GM19463 (cell line): ENCODE data around the gene TCERG1L.

Source experiments
- ATAC-seq: cut with Tn5 transposase; IDR thresholded peaks from one replicate; pipeline ENCODE4 v1.9.1; 2021; ENCODE audit warnings: mild to moderate bottlenecking, moderate library complexity; ENCODE audit not compliant: unreplicated experiment

Gene TCERG1L

DNA sequence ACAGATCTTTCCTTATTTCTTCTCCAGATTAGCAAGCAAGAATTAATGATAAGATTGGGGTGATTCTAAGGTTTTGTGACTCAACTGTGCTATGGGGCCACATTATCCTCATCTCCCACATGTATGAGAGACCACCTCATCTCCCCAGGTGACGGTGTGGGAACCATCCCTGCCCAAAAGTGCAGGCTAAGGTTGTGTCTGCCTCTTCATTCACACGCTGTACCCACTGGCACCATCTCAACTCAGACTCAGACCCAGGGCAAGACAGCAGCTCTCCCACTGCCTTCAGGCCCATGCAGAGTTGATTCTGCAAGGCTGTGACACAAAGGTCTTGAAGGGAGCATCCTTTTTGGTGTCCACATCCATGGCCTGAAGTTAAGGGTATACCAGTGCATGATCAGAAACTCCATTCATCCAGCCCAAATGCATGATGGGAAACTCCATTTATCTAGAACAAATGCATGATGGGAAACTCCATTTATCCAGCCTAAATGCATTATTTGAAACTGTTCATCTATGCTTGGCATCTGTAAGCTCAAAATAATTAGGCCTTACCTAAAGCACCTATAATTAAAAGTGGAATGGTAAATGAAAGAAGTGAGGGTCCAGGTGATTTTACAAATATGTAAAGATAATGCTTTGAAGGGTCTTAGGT, 99.4 kb downstream of the TCERG1L start:
- no peak for ATAC-seq

DNA sequence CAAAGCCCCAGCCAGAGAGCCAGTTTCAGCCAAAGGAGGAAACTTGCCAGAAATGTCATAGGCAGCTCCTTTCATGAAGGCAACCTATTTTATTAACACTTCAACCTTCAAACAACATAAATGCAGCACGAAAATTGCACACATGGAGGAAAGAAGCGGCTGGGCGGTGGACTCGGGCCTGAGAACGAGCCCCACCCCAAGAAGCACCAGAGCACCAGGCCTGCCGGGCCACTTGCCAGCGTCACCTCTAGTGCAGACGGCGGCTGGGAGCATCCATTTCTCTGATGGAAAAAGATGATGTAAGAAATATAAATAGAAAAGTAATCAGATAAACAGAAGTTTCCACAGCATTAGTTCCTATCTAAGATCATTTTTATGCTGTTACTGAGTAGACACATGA, 100.0 kb downstream of the TCERG1L start:
- no peak for ATAC-seq

DNA sequence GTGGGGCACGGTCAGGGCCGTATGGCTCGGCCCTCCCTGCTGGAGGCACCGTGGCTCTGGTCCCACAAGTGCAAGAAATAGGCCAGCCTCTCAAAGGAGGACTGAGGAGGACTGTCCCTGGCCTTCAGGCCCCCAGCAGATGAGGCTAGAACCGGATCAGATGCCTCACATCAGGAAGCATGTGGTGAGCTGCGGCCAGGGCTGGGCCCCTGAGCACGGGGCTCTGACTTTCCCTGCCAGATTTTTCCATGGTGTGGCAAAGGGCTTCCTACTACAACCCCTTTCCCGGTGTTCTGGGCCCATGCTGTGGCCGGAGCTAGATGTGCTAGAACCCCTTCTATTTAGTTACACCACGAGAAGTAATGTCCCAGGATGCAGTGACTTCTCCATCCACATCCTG, 100.4 kb downstream of the TCERG1L start:
- no peak for ATAC-seq

DNA sequence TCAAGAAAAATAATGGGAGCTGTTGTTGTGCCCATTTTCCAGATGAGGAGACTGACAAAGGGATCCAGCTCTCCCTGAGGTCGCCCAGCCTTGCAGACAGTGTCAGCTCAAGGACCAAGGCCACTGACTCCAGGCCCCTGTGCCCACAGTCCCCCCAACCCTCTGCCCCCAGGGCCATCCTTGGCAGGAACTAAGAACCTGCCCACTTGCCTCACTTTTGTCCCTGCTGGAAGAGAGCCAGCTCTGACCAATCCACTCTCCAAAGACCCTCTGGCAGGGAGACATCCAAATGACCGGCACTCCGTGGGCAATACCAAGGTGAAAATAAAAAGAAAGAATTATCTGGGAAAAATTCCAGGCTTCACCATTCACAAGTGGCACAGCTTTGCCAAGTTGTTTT, 101.3 kb downstream of the TCERG1L start:
- ATAC-seq = no peak

DNA sequence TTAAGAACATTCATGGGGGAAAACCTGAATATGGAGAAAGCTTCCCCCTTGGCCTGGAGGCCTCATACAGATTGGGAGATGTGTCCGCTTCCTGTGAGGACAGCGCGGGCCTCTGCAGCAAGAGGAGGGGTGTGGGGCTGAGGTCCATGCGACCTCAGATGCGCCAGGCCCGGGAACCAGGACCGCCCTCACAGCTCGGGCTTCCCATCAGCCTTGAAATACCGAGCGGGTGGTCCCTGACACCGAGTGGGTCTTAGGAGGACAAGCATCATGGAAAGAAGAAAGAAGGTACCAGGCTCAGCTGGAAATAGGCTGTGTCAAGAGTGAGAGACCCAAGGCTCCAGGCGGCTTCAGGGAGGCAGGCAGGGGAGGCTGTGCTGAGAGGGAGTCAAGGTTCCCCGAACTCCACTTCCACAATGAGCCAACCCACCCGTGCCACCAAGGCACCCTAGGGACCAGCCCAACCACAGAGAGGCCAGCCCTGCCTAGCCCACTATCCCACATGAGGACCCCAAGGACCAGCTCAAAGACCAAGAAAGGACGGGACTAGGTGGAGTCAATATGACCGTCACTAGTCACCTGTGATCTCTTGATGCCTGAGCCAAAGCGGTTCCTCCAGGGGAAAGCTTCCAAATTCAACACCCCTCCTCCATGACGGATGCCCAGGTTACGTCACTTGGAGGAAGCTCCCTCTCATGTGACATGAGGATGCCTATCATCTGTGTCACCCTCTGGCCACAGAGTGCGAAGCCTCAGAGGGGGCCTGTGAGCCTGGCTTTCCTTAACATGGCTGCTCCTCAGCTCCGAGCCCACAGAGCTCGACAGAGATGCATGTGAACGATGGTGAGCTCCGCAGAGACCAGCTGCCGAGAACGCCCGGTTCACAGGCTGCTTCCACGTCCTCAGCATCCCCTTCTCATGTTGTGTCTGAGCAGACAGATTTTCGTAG, 103.7 kb downstream of the TCERG1L start:
- no peak for ATAC-seq

DNA sequence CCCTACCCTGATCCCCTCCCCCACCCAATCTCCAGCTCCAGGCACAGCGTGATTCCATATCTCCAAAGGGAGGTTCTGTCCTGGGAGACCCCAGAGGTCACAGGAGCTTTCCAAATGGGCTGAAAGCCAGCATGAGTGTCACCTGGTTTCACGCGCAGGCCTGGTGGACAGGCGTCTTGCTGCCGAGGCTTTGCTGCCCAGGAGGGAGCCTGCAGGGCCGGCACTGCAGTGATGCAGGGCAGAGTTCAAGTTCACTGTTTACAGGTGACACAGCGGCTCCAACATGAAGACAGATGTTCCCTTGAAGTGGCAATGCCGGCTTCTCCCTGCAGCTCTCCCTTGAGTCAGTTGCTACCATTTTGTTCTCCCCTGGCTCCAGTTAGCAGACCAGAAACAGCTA, 104.3 kb downstream of the TCERG1L start:
- no peak for ATAC-seq

DNA sequence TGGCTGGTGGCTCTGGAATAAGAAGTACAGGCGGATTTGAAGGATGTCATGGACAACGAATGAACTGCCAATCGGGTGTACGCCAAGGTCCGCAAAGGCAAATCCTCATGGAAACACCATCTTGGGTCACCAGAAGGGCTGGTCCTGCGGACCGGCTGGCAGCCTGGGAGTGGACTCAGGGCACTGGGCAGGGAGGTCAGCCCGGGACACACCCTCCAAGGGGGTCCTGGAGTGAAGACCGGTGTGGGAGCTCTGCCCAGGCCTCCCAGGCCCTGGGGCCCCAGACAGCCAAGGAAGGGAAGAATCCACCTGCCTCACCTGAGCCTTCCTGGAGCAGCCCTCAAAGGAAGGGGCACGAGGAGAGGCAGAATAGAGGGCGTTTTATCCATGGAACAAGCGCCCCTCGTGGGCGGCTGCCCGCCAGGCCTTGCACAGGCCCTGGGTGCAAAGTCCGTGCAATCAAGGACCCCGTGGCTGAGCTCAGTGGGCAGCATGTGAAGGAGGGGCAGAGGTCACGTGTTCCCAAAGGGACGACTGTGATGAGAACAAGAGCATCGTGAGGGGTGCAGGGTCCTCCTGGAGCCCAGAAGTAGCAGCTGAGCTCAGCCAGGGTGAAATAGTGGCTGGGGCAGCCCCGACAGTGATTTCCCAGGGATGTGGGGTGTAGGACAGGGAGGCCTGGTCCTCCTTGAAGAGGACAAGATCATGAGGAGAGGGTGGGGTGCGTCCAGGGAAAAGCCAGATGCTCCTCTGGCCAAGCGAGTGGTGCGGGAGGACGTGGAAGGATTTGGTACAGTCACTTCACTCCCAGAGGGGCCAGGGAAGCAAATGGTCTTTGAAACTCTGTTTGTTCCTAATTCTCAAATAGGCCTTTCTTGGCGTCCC, 105.2 kb downstream of the TCERG1L start:
- ATAC-seq = no peak

DNA sequence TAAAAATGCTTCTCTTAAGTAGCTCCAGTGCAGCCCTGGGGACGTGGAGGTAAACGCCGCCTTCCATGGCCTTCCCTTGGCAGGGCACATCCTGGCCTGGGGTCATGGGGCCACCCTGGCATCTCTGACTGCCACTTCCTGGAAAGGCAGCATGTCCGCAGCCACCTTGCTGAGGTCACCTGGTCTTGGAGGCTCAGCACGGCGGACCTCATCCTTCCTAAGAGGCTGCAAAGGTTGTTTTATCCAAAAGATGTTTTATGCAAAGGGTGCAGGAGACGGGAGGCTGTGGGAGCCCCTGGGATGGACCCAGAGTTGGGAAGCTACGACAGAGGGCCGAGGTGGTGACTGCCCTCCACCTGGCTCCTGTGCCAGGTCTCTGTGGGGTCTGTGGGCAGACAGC, 106.0 kb downstream of the TCERG1L start:
- no peak for ATAC-seq

DNA sequence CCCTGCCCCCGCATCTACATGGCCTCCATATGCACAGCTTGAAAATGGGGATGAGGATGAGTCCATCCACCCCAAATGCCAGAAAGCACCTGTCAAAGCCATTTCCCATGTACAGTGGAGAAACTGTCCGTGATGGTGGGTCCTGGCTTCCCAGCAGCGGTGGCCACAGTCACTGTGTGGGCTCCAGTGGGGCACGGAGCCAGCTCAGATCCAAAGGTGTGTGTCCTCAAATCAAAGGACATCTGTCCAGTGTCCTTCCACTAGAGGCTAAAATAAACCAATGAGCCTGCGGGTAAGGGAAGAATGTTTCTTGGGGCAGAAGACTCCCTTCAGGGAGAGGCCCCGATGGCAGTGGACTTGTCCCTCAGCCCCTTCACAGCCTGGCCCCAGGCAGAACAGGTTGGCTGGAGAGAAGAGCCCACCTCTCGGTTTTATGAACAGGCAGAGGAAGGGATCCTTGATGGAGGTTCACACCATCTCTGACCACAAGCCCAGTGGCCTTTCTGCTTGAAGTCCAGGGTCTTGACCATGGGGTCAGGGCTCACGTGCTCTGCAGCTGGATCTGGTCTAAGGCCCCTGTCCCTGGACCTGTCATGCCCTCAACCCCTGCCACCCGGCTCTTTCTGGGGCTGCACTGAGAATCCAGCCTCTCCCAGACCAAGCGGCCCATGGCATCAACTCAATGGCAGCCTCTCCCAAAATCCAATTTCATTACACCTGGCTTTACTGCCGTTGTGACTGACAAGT, 106.9 kb downstream of the TCERG1L start:
- no peak for ATAC-seq

DNA sequence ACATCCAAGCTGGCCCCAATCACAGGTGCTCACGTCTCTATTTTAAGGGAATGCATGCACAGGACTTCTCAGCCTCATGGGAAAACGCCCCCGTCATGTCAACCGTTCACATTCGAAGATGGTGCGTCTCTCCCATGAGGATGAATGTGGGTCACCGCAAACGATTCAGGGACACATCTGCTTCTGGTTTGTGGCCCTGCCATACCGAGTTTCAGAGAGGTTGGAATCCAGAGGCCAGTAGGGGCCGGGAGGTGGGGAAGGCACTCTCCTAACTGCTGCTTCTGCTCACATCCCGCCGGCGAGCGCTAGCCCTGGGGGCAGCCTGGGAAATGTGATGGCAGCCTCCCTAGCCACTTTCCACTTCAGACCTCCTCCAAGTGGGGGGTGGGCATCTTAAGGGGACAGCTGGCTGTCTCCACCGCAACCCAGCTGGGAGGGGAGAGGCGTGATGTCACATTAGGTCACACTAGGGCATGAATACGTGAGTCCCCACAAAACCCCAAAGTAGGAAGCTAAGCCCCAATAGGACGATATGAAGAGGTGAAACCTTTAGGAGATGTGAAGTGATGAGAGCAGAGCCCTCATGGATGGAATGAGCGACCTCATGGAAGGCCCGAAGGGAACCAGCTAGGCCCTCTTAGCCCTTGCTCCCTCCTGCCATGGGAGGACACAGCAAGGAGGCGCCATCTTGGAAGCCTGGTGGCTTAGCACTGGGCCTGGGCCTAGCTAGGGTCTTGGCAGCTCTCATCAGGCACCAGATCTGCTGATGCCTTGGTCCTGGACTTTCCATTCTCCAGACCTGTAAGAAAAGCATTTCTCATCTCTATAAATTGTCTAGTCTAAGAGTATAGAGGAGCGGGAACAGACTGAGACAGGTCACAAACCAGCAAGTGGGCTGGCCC, 107.8 kb downstream of the TCERG1L start:
- no peak for ATAC-seq

DNA sequence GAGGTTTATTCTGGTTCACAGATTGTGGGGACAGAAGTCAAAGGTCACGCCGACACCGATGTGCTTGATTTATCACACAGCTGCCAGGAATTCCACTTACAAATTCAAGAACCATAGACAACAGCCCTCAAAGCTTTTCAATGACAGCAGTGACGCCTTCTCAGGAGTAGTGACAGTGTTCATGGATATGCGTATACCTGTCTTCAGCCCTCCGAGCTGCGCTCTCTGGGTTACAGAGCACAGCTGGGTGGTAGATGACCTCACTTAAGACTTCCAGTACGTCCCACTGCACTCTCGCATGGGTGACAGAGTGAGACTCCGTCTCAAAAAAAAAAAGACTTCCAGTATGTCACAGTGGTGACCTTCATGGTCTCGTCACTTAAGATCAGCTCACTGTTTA, 108.5 kb downstream of the TCERG1L start:
- no peak for ATAC-seq

DNA sequence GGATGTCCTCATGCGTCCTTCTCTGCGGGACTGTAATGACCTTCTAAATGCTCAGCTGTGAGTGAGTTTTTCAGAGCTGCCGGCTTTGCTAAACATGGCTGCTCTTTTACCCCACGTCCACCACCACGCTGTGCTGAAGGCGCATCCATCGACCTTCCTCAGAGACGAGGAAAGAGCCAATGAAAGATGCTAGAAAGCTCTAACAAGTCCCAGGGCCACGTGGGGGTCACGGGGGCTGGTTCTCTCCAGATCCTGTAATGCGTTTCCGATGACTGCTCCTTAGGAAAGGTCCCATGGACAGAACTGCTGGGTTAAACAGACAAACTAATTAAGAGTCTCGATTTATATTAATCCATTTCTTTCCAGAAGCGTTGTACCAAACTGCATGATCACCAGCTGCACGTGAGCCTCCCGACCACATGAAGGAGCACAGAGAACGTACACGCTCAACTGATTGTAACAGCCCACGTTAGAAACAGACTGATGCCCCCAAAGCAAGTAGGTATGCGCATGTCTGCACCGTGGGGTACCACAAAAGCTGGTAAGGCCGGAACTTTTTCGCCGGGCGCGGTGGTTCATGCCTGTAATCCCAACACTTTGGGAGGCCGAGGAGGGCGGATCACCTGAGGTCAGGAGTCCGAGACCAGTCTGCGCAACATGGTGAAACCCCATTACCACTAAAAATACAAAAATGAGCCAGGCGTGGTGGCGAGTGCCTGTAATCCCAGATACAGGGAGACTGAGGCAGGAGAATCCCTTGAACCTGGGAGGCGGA, 109.6 kb downstream of the TCERG1L start:
- no peak for ATAC-seq

DNA sequence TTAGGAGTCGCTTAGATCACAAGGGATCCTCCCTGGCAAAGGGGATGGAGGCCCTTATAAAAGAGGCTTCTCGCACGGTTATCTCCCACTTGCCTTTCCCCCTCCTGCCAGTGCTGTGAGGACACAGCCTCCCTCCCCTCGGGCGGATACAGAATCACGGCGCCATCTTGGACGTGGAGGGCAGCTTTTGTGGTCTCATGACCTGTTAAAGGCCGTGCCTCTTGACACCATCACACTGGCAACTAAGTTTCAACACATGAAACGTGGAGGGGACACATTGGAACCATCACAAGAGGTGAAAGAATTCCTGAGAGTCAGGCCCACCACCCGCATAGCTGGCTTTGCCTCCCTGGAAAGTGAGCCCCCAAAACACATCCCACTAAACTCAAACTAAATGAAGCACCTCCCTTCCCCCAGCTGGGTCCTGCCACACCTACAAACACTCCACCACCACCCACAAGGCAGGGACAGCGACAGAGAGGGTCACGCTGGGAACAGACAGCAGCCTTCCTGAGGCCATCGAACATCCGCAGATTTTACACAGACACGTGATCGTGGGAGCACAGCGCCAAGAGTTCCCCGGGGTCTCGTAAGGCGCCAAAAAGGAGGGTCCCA, 110.6 kb downstream of the TCERG1L start:
- ATAC-seq = no peak

DNA sequence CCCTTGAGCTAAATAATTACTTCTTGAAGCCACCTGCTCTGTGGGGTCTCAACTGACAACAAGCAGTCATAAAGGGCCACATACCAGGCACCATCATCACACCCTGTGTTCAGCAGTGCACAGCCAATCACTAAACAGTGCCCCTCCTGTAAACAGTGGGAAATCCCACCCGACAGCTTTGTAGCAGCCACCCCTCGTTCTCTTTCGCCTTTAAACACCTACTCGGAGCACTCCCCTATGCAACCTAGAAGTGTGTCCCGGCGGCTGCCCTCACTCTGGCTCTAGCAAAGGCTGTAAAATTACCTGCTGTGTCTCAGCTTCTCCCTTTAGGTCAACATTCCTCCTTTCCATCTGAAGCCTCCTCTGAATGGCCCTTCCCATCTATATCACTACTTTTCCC, 111.9 kb downstream of the TCERG1L start:
- no peak for ATAC-seq

DNA sequence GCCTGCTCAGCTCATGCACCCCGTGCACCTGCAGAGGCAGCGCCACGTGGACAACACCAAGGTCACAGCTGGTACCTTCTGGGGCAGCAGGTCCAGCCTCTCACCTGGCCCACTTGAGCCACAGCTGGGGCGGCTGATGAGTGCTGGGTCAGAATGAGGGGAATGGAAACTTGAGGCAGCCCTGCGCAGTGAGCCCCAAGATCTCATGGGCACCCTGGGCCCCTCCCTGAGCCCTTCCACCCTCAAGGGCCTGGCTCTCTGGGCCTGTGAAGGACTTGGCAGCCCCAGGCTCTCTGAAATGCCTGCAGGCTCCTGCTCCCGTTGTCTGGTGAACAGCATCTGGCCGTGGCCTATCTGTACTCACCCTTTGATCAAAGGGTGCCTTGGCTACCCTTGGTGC, 112.7 kb downstream of the TCERG1L start:
- no peak for ATAC-seq

DNA sequence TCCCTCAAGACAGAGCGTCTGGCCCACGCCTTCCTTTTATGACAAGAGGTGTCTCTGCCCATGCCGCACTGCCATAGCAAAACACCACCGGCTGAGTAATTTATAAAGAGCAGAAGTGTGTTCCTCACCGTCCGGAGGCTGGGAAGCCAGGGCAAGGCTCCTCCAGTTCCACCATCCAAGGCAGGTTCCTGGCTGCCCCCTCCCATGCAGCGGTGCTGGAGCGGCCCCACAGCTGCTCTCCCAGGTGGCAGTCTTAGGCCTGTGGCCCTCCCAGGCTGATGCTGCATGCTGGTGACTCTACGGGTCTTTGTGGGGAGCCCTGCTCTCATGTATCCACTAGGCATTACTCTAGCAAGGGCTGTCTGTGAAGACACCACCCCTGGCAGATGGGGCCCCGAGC, 113.1 kb downstream of the TCERG1L start:
- ATAC-seq = no peak

DNA sequence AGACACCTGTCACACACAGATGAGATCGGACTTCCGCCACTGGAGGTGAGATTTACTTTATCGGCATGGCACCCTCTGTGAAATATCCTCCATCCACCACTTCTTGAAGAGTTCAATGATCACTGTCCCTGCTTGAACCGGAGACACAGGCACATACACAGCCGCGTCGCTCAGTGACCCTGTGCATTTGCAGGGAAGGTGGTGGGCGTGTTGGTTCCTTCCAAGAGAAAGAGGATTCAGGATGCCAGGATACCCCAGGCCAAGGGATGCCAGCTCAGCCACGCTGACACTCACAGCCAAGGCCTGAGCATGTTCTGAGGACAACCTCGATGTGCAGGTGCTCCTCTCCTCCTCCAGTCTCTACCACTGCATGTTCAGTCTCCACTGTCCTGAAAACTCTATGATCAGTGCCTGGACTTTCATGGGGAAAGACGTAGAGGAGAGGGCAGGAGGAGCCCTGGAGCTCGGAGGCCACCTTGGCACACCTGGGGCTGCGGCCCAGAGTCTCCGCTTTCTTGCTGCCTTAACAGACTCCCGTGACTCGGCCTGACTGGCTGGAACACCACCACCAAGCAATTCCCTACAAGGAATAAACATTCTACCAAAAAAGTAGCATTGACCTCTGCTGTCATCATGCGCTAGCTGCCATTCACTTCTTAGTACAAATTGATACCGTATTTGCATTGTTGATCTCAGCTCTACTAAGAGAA, 115.2 kb downstream of the TCERG1L start:
- no peak for ATAC-seq
